Right ventricle myocardium superior (tissue), 1 donor: ENCODE measurements around the gene GPR137B. TPM values are rescaled to one million over a fixed set of nuclear protein-coding genes. Genes with fewer than 3 reads are reported as not detected.

ENCODE experiments used
- ATAC-seq: fragments of 200-7000 bp; cut with Tn5 transposase; one replicate; pipeline ENCODE4 v1.9.1; 2020; ENCODE audit warnings: mild to moderate bottlenecking; ENCODE audit not compliant: poor library complexity
- DNase-seq: peaks from one replicate; pipeline ENCODE4 v3.0.0-alpha.2; 2020
- intact Hi-C: fragments of 100-400 bp; cut with DNase I; formaldehyde crosslinking; loops from one replicate; pipeline ENCODE4 v1.11.2; 2022
- total RNA-seq: library from RNA; stranded (reverse); fragmentation: NEBNext Ultra II Directional; extraction: Animal tissue kit (Norgen Biotek cat#: 25700); gene quantifications from one replicate; pipeline ENCODE4 v1.2.1, GENCODE V29; 2021
- donor health status: DM: no; HTN: yes; CAD: no; lungs with severe emphysema.

GPR137B gene
- total RNA-seq, 1 donor from 2014 or later: 27.5 TPM

- intact Hi-C loops: no loop called here
- ATAC-seq: no peak
These were observed 69.5 kb downstream of the GPR137B start for GRCh38 chr1:236211815-236212214.

GRCh38 chr1:236213534-236213933, 71.2 kb downstream of the GPR137B start:
- no peak for ATAC-seq
- no peak for DNase-seq
- intact Hi-C loops: no loop called here

More at GRCh38 chr1:236211815-236212214, 69.5 kb downstream of the GPR137B start:
- no peak for DNase-seq

GRCh38 chr1:236214761-236215160, 72.4 kb downstream of the GPR137B start:
- intact Hi-C loops: no loop called here
- ATAC-seq (no peak), DNase-seq (no peak)

- ATAC-seq: no peak
- intact Hi-C loops: no loop called here
These were observed 78.1 kb downstream of the GPR137B start for GRCh38 chr1:236220473-236220872.

GRCh38 chr1:236222632-236223031, 80.3 kb downstream of the GPR137B start:
- DNase-seq (no peak), ATAC-seq (no peak)
- intact Hi-C loops: no loop called here

More at GRCh38 chr1:236220473-236220872, 78.1 kb downstream of the GPR137B start:
- no peak for DNase-seq

GRCh38 chr1:236228411-236228810, 86.1 kb downstream of the GPR137B start:
- intact Hi-C loops: no loop called here
- ATAC-seq (no peak), DNase-seq (no peak)

GRCh38 chr1:236235116-236235515, 92.8 kb downstream of the GPR137B start:
- DNase-seq (no peak), ATAC-seq (no peak)
- intact Hi-C loops: no loop called here

- ATAC-seq: no peak
- DNase-seq: no peak
- intact Hi-C loops: no loop called here
These were observed 96.8 kb downstream of the GPR137B start for GRCh38 chr1:236239092-236239585.

- intact Hi-C loops: no loop called here
- DNase-seq: no peak
- ATAC-seq: no peak
These were observed 98.3 kb downstream of the GPR137B start for GRCh38 chr1:236240675-236241074.

GRCh38 chr1:236242568-236242967, 100.2 kb downstream of the GPR137B start:
- intact Hi-C loops: no loop called here
- ATAC-seq (no peak), DNase-seq (no peak)

- intact Hi-C loops: no loop called here
- DNase-seq (no peak), ATAC-seq (no peak)
These were observed 104.9 kb downstream of the GPR137B start for GRCh38 chr1:236247286-236247685.

GRCh38 chr1:236251587-236251986, 109.2 kb downstream of the GPR137B start:
- ATAC-seq: no peak
- no peak for DNase-seq
- intact Hi-C loops: no loop called here

GRCh38 chr1:236253119-236253518, 110.8 kb downstream of the GPR137B start:
- ATAC-seq: no peak
- intact Hi-C loops: no loop called here
- no peak for DNase-seq

GRCh38 chr1:236253918-236254637, 111.7 kb downstream of the GPR137B start:
- intact Hi-C loops: no loop called here
- DNase-seq: no peak
- peak; percentile 43 for ATAC-seq

- intact Hi-C loops: no loop called here
- no peak for ATAC-seq
- no peak for DNase-seq
These were observed 114.9 kb downstream of the GPR137B start for GRCh38 chr1:236257216-236257615.

- DNase-seq: no peak
- intact Hi-C loops: no loop called here
- ATAC-seq: no peak
These were observed 115.8 kb downstream of the GPR137B start for GRCh38 chr1:236258114-236258622.

Other genes starting within 250 kb of the GPR137B start
- gene NID1, start 77.4 kb upstream of the GPR137B start, total RNA-seq: 51.2 TPM
- gene ERO1B, start 139.4 kb downstream of the GPR137B start, total RNA-seq: 5.0 TPM